GM18867 (cell line): ENCODE results near the gene METTL22.
"Not testable (repeated sequence)": the region's sequence is repeated elsewhere in the genome, so short reads cannot be mapped to it uniquely, and the experiment has no call there.

Experiments
- ATAC-seq: cut with Tn5 transposase; IDR thresholded peaks from one replicate; pipeline ENCODE4 v1.9.1; 2021; ENCODE audit warnings: mild to moderate bottlenecking, moderate library complexity; ENCODE audit not compliant: unreplicated experiment

The METTL22 gene

GRCh38 chr16:8631373-8631772 lies 9.9 kb downstream of the METTL22 start:
- no peak for ATAC-seq

- no peak for ATAC-seq
Observed at GRCh38 chr16:8631818-8632465, 10.4 kb downstream of the METTL22 start.

- no peak for ATAC-seq
Observed at GRCh38 chr16:8632675-8633182, 11.2 kb downstream of the METTL22 start.

GRCh38 chr16:8634991-8635736 lies 13.7 kb downstream of the METTL22 start:
- ATAC-seq = no peak

- no peak for ATAC-seq
Observed at GRCh38 chr16:8639694-8640093, 18.2 kb downstream of the METTL22 start.

- ATAC-seq = no peak
Observed at GRCh38 chr16:8641671-8642070, 20.2 kb downstream of the METTL22 start.

- no peak for ATAC-seq
Observed at GRCh38 chr16:8642146-8642545, 20.6 kb downstream of the METTL22 start.

GRCh38 chr16:8644211-8645140 lies 23.0 kb downstream of the METTL22 start:
- no peak for ATAC-seq

- ATAC-seq = no peak
Observed at GRCh38 chr16:8645141-8645521, 23.6 kb downstream of the METTL22 start.

- no peak for ATAC-seq
Observed at GRCh38 chr16:8645831-8646230, 24.3 kb downstream of the METTL22 start.

GRCh38 chr16:8646326-8647053 lies 25.0 kb downstream of the METTL22 start:
- ATAC-seq = no peak

- no peak for ATAC-seq
Observed at GRCh38 chr16:8647721-8648318, 26.3 kb downstream of the METTL22 start.

- ATAC-seq = no peak
Observed at GRCh38 chr16:8648877-8649276, 27.4 kb downstream of the METTL22 start.

GRCh38 chr16:8649829-8650554 lies 28.5 kb downstream of the METTL22 start:
- ATAC-seq = no peak

GRCh38 chr16:8651958-8652357 lies 30.5 kb downstream of the METTL22 start:
- not testable (repeated sequence) for ATAC-seq

GRCh38 chr16:8655184-8655717 lies 33.8 kb downstream of the METTL22 start:
- peak; percentile 73 for ATAC-seq

GRCh38 chr16:8656376-8656775 lies 34.9 kb downstream of the METTL22 start:
- ATAC-seq = no peak

- peak; percentile 60 for ATAC-seq
Observed at GRCh38 chr16:8660841-8661301, 39.4 kb downstream of the METTL22 start.

- no peak for ATAC-seq
Observed at GRCh38 chr16:8661703-8662102, 40.2 kb downstream of the METTL22 start.
